DOHH2 (cell line): Measurements from ENCODE around the gene MPPE1.

Experiments used
- EZH2phosphoT487 ChIP-seq: fragments of 200-600 bp; sonication (generic); IDR thresholded peaks from 2 replicates; pipeline ENCODE4 v1.6.1; 2017; ENCODE audit warnings: borderline replicate concordance, mild to moderate bottlenecking, antibody characterized with exemption, low read length, moderate library complexity, mixed read lengths
- TF ChIP-seq, protein P1 (sequence below): fragments of 200-600 bp; sonication (generic); IDR thresholded peaks from one replicate; pipeline ENCODE4 v1.5.1; 2014; ENCODE audit warnings: antibody characterized with exemption, mild to moderate bottlenecking, low read depth, low read length; ENCODE audit not compliant: poor library complexity, severe bottlenecking

DNA sequence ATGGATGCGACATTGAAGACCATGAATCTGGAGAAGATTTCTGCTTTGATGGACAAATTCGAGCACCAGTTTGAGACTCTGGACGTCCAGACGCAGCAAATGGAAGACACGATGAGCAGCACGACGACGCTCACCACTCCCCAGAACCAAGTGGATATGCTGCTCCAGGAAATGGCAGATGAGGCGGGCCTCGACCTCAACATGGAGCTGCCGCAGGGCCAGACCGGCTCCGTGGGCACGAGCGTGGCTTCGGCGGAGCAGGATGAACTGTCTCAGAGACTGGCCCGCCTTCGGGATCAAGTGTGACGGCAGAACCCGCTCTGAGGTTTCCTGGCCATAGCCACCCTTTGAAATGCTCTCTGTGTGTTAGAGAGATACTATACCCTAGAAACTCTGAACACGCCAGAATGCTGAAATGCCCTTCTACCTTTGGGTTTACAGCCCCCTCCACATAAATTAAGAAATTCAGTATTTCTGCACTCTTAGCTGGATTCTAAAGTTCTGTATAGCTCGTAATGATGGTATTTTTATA, 56.2 kb downstream of the MPPE1 start:
- TF ChIP-seq, protein P1, sequence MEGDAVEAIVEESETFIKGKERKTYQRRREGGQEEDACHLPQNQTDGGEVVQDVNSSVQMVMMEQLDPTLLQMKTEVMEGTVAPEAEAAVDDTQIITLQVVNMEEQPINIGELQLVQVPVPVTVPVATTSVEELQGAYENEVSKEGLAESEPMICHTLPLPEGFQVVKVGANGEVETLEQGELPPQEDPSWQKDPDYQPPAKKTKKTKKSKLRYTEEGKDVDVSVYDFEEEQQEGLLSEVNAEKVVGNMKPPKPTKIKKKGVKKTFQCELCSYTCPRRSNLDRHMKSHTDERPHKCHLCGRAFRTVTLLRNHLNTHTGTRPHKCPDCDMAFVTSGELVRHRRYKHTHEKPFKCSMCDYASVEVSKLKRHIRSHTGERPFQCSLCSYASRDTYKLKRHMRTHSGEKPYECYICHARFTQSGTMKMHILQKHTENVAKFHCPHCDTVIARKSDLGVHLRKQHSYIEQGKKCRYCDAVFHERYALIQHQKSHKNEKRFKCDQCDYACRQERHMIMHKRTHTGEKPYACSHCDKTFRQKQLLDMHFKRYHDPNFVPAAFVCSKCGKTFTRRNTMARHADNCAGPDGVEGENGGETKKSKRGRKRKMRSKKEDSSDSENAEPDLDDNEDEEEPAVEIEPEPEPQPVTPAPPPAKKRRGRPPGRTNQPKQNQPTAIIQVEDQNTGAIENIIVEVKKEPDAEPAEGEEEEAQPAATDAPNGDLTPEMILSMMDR: no peak
- no peak for TF ChIP-seq EZH2phosphoT487
